BJ (cell line): ENCODE measurements around the gene PHACTR1. TPM values are rescaled to one million over a fixed set of nuclear protein-coding genes. Genes with fewer than 3 reads are reported as not detected.
"Not testable (repeated sequence)": the region's sequence is repeated elsewhere in the genome, so short reads cannot be mapped to it uniquely, and the experiment has no call there.

ENCODE experiments used
- CTCF ChIA-PET: fragments of 350-600 bp; formaldehyde crosslinking; extraction: SDS; loops from one replicate; lab custom pipeline; 2021; ENCODE audit warnings: antibody characterized with exemption, inconsistent platforms; lab: Yijun Ruan, JAX
- POLR2A ChIA-PET: fragments of 300-600 bp; sonication (Branson Sonifier 250); formaldehyde crosslinking; extraction: SDS; loops from one replicate; lab custom pipeline; 2021; ENCODE audit warnings: antibody characterized with exemption; lab: Charles Lee
- DNase-seq: peaks from one replicate; pipeline ENCODE4 v3.0.0-alpha.2; 2011; ENCODE audit warnings: low read depth
- H3K27me3 ChIP-seq: 2 replicates; pipeline ENCODE4 v1.6.0; 2011; ENCODE audit warnings: low read length; ENCODE audit not compliant: control insufficient read depth, insufficient read depth
- H3K36me3 ChIP-seq: 2 replicates; pipeline ENCODE4 v1.5.1; 2011; ENCODE audit warnings: low read length; ENCODE audit not compliant: control insufficient read depth, insufficient read depth
- H3K4me3 ChIP-seq: 2 replicates; pipeline ENCODE4 v1.5.1; 2011; ENCODE audit warnings: low read depth, mild to moderate bottlenecking, control low read depth, low read length
- polyA plus RNA-seq: library from polyadenylated mRNA; depleted of rRNA; stranded (reverse); fragments of >200 nt; gene quantifications from 2 replicates; pipeline ENCODE4 v1.2.3, GENCODE V29; 2011
- TF ChIP-seq, protein P1 (sequence below): IDR thresholded peaks from 2 replicates; pipeline ENCODE4 v1.5.1; 2011; ENCODE audit warnings: low read depth, mild to moderate bottlenecking, control low read depth, inconsistent platforms, low read length, moderate library complexity; ENCODE audit not compliant: insufficient read depth

Gene PHACTR1
- polyA plus RNA-seq, 1 experiment, result 0.40 TPM

DNA sequence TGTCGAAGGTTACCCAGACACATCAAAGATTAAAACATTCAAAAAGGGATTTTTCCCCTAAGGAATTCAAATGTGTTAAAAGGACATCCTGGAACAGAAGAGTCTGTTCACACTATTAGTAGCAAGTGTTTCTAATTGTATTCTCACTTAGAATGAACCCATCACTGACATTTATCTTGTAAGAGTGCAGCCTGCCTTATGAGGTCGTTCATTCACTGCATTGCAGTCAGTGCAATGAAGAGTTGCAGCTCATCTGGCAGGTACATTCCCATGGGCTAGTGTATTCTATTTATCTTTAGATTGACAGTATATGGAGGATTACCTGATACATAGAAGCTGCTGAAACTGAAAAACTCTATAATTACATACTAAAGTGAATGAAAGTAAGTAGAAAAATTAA is 36.5 kb downstream of the PHACTR1 start:
- peaks cover 2% of the 10 kb centered on the region for H3K27me3 ChIP-seq
- ChIA-PET CTCF (no interaction called here), POLR2A (no interaction called here)
- no peaks in the 10 kb centered on the region for H3K36me3 ChIP-seq
- H3K4me3 ChIP-seq, result no peak overlapping the region
- TF ChIP-seq, protein P1, sequence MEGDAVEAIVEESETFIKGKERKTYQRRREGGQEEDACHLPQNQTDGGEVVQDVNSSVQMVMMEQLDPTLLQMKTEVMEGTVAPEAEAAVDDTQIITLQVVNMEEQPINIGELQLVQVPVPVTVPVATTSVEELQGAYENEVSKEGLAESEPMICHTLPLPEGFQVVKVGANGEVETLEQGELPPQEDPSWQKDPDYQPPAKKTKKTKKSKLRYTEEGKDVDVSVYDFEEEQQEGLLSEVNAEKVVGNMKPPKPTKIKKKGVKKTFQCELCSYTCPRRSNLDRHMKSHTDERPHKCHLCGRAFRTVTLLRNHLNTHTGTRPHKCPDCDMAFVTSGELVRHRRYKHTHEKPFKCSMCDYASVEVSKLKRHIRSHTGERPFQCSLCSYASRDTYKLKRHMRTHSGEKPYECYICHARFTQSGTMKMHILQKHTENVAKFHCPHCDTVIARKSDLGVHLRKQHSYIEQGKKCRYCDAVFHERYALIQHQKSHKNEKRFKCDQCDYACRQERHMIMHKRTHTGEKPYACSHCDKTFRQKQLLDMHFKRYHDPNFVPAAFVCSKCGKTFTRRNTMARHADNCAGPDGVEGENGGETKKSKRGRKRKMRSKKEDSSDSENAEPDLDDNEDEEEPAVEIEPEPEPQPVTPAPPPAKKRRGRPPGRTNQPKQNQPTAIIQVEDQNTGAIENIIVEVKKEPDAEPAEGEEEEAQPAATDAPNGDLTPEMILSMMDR, result no peak
- DNase-seq, result no peak

DNA sequence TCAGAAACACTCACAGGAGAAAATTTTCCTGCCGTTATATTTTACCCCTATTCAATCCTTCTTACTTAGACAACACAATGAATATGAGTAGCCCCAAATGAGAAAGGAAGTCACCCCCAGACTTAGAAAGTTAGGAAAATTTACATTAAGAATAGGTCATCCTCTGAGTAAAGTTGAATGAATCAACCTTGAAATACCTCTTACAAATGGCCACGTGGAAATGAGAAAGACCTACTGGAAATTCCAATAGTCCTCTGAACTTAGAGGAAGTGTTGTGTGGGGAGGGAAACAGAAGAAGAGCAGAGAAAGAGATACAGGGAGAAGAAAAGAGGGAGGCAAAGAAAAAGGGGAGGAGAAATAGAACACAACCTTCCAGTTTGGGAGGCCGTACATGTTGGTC is 43.7 kb downstream of the PHACTR1 start:
- no peak overlapping the region for H3K4me3 ChIP-seq
- no peaks in the 10 kb centered on the region for H3K36me3 ChIP-seq
- TF ChIP-seq, protein P1, result no peak
- no peak for DNase-seq
- no peaks in the 10 kb centered on the region for H3K27me3 ChIP-seq
- ChIA-PET POLR2A (interaction anchor here (0.6 kb wide), 1 partner anchor 51 kb away, joined by 3 read pairs; no protein-coding TSS in a partner anchor), CTCF (no interaction called here)

DNA sequence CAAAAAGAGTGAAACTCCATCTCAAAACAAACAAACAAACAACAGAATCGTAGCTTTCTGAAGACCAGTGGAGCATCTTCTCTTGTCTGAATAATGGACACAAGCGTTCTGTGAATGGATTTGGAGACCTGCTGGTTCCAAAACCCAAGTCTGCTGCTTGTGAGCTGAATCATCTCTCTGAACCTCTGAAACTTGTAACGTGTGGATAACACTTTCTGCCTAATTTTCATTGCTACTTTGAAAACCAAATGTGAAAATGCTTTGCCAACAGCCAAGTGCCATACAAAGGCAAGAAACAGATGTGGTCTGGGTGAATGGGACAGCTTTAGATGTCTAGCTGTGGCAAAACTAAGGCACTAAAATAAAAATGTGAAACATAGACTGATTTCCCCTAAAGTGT is 44.3 kb downstream of the PHACTR1 start:
- no peaks in the 10 kb centered on the region for H3K36me3 ChIP-seq
- TF ChIP-seq, protein P1, result no peak
- ChIA-PET POLR2A (interaction anchor here (0.6 kb wide), 1 partner anchor 51 kb away, joined by 3 read pairs; no protein-coding TSS in a partner anchor), CTCF (interaction anchor here (1.2 kb wide), 1 partner anchor 52 kb away, joined by 3 read pairs; no protein-coding TSS in a partner anchor)
- no peak overlapping the region for H3K4me3 ChIP-seq
- H3K27me3 ChIP-seq, result no peaks in the 10 kb centered on the region
- DNase-seq, result no peak

DNA sequence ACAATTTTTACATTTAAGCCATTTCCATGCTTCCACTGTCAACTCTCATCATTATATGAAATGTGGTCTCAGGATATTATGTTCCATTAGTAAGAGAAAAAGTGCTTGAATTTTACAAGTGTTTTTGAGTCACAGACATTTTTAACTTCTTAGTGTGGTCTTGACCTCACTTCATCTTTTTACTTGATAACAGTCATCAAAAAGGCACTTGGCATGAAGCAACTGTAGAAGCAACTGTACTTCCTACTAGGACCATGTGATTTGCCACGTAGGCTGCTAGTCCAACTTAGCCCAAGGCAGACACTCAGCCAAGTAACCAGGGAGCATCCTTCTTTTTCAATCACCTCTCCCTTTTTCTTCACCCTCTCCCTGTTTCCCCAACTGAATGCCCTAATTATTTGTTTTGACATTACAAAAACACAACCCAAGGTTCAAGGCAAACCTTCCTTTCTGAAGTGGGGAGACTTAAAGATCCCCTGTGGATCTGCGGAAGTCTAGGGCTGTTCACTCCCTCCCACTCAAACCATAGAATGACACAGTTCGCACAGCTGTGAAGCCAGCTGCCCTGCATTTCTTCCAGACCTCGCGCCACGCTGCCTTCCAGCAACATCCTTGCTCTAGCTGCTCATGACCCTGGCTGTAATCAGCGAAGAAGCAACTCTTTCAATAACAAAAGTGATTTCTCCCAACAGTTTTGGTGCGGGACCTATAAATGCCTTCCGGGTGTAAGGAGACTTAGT is 45.0 kb downstream of the PHACTR1 start:
- Histone ChIP-seq H3K36me3 (no peaks in the 10 kb centered on the region), H3K27me3 (no peaks in the 10 kb centered on the region), H3K4me3 (peak overlapping the region; percentile 8)
- CTCF ChIA-PET, result interaction anchor here (0.6 to 1.2 kb wide), 3 partner anchors 52 to 118 kb away, joined by 3 read pairs; no protein-coding TSS in a partner anchor
- TF ChIP-seq, protein P1, result no peak
- POLR2A ChIA-PET, result no interaction called here
- DNase-seq, result peak; percentile 92

DNA sequence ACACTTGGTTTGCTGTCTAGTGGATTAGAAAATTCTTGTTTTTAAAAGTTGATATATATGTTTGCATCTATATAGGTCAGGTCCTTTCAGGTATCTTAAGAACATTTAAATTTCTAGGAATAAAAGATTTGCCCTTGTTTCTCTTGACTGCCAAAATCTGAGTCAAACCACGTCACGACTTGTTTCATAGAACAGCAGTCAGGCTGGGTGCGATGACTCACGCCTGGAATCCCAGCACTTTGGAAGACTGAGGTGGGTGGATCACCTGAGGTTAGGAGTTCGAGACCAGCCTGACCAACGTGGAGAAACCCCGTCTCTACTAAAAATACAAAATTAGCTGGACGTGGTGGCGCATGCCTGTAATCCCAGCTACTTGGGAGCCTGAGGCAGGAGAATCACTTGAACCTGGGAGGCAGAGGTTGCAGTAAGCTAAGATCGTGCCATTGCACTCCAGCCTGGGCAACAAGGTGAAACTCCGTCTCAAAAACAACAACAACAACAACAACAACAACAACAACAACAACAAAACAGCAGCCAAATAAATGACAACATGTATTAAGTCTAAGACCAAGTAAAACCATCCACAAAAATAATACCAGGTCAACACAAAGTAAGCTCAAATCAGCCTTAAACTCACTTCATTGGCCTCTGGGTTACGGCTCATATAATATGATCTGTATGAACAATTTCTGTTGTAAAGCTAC is 46.3 kb downstream of the PHACTR1 start:
- DNase-seq, POLR2A ChIA-PET, H3K4me3 ChIP-seq, H3K27me3 ChIP-seq, H3K36me3 ChIP-seq: not testable (repeated sequence)
- CTCF ChIA-PET, result interaction anchor here (1.2 kb wide), 1 partner anchor 131 kb away, joined by 5 read pairs; no protein-coding TSS in a partner anchor
